Activated CD4-positive, alpha-beta T cell treated with anti-CD3 and anti-CD28 coated beads, Interleukin-10, Interleukin-2, amounts not matched to agents 100 ng/mL and 50 ng/mL, durations not matched to agents 16 hours and 8 hours (primary cell): Measurements from ENCODE around the gene PP2D1.
"Not testable (repeated sequence)": the region's sequence is repeated elsewhere in the genome, so short reads cannot be mapped to it uniquely, and the experiment has no call there.

Source experiments
- DNase-seq: peaks from one replicate; pipeline ENCODE4 v3.0.0-alpha.2; 2020

Gene PP2D1

GRCh38 chr3:20039765-20040547 lies 27.9 kb upstream of the PP2D1 start, which contains the start of gene KAT2B:
Gene KAT2B (plus strand): TSS chr3:20040446. CDS start chr3:20040478, 32 bp downstream.
- peak; percentile 89 for DNase-seq

DNA sequence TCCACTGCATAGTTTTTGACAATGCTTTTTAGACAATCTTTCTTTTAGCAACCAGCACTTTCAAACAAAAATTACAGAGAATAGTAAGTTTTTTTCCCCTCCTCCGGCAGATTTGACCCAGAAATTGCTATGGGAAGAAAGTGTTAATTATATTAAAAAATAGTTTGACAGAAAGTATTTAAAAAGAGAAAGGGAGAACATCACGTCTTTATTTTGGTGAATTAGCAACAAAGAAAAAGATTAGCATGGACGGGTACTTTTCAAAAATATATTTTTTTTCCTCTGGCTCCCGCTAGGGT lies 27.4 kb upstream of the PP2D1 start:
- no peak for DNase-seq

DNA sequence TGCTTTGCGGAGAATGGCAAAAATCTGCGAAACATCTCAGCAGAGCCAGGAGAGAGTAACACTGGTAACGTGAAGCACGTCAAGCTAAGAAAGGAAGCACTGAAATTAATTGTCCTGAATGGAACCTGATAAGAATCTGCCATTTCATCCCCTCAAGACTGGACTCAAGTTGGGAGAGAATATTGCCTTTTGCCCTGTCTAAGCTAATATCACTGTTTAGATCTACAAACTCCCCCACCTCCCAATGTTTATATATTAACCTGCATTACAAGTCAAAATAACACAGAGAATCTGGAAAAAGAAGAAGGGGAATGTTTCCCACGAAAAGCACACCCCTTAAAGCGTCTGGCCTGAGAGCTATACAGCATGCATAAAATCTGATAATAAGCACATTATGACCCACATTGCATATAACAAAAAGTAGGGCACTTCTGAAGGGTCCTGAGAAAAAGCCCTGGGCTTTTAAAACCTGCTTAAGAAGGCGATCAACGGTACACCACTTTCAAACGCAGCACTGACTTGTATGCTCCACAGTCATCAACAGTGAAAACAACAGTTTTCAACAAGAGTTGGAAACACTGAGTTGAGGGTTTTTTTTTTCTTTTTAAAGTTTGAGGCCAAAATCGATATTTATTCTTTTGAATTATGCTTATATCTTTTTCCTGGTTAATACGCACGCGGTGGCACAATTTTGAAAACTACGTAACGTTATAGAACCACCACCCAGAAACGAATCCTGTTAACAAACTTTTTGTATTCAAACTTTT lies 26.8 kb upstream of the PP2D1 start:
- DNase-seq = no peak

DNA sequence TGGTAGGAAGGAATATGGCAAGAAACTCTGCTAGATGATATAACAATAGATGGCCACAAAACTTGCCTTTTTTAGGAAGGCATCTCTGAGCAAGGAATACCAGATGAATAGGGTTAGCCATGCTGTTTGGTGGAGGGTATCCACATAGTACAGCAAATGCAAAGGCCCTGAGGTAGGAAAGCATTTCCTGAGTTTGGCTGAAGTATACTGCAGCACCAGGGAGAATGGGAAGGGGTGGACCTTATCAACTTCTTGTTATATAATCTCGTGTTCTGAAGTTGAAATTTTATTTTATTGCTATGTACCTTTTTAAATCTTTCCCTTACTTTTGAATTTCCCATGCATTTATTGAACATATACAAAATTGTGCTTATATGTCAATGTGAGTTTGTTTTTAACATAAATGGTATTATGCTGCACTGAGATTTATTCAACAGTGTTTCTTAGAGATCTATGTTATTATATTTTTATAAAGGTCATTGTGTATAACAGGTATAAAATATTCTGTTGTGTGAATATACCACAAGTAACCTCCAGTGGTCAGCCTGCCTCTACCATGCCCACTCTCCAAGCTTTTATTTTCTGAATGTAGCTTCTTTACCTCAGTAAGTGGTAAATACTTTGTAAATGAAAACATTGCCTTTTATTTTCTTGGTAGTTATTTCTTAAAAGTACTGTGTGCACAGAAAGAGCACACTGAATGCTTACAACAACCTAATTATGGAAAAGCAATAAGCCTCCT lies 25.4 kb upstream of the PP2D1 start:
- DNase-seq = no peak

GRCh38 chr3:20035019-20035418 lies 23.0 kb upstream of the PP2D1 start:
- DNase-seq = no peak

- not testable (repeated sequence) for DNase-seq
Observed at GRCh38 chr3:20031939-20032338, 19.9 kb upstream of the PP2D1 start.

DNA sequence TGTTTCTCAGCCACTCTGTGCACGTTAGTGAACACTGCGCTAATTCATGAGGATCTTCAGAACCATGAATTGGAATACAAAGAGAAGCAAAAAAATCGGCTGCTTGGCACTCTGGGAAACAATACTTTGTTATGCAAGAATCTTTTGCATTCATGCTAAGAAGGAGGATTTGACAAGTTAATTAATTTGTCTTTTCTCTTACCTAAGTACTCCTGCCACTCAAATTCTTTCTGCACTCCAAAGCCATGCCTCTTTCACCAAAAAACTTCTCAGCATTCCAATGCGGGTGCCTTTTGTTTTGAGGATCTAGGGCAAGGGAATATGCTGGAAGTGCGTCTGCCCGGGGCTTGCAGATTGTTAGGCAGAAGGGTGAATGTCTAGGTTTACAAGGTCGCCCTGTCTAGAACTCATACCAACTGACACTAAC lies 16.9 kb upstream of the PP2D1 start:
- DNase-seq = no peak

DNA sequence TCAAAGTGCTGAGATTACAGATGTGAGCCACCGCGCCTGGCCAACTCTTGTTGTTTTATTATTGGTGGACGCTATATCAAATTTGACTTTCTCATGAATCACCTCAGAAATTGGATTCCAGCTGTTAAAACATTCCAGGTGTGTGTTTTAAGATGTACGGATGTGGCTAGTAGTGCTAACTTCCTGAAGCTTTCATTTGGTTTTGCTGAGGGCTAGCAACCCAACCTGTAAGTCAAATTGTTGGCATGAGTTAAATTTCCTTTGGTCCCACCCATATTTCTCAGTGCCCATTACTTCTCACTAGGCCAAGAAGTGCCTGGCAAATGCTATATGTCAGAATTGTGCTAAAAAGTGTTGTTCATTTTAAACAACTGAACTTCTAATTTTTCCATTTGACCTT lies 15.1 kb upstream of the PP2D1 start:
- no peak for DNase-seq

DNA sequence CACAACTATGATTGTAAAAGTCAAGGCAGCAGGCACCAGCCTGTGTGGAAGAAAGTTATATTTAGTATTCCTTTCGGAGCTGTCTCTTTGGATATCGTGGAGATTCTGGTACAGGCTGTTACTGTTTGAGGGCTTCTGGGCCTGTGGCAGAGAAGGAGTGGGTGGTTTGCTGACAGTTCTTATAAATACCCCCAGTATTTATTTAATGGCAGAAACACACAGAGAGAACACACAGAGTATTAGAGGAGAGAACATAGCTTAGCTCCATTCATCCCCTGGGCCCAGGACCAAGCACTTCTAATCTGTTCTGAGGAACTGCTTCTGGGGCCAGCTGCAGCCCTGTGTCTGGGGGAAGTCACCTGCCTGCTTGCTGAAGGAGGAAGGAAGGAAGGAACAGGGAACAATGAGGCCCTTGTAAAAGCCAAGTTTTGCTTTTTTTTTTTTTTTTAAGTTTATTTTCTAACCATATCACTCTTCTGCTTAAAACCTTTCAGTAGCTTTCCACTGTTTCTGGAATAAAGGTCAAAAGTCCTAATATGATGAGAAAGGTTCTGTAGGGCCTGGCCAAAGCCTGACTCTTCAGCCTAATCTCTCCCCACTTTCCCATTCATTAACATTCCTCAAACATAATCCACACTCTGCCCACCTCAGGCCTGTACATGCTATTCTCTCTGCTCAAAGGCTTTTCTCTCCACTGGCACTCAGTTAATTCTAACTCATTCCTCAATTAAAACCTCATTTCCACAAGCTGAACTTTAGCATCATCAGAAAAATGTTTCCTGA lies 11.8 kb upstream of the PP2D1 start:
- DNase-seq = no peak

DNA sequence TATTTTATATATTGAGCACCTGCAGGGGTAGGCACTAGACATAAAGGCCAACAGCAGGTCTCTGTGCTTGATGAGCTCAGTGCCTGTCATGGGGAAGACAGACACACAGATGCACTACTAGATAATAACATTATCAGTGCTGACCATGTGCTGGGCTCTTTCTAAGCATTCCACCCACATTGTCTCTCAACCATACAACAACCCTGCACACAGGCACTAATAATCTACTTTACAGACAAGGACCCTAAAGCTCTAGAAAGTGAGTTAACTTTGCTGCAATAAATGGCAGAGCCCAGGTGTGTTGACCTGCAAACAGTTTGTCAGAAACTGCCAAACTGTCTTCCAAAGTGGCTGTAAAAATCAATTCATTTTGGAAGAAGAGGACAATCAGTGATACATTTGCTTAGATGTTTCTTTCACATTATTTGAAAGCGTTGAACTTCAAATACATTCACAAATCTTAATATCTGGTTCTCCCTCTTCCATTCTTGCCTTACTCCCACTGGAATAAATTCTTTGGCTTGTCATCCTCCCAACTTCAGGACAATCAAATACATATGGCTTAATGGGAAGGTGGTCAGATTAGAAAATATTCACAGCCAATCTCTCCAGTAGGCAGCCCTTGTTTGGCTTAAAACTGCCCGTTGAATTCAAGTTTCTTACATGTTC lies 11.0 kb upstream of the PP2D1 start:
- DNase-seq = no peak

DNA sequence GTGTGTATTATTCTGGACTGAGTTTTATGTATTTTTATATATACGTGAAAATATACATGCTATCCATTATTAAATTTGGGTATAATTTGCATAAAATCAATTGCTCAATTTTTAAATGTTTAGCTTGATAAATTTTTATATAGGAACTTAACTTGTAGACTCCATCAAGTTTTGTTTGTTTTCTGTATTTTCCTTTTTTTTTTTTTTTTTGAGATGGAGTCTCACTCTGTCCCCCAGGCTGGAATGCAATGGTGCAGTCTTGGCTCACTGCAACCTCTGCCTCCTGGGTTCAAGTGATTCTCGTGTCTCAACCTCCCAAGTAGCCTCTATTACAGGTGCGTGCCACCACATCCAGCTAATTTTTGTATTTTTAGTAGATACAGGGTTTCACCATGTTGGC lies 4.0 kb upstream of the PP2D1 start:
- not testable (repeated sequence) for DNase-seq

GRCh38 chr3:20015525-20015924 lies 3.5 kb upstream of the PP2D1 start:
- no peak for DNase-seq

- peak; percentile 7 for DNase-seq
Observed at GRCh38 chr3:20013396-20013795, 1.3 kb upstream of the PP2D1 start.

DNA sequence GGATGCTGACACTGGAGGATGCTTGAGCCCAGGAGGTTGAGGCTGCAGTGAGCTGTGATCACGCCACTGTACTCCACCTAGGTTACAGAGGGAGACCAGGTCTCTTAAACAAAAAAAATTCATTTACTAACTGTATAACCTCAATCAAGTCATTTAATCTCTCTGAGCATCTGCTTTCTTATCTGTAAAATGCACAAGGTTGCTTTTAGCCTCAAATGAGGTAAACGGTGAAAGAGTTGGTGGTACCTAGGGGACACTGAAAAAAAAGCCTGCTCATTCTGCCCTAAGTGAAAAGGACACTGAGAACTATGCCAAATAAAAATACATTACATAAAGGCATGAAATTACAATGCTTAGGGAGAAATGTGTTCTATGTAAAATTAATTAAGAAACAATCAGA lies 3.4 kb downstream of the PP2D1 start:
- DNase-seq = no peak

GRCh38 chr3:20007960-20008359 lies 4.1 kb downstream of the PP2D1 start:
- DNase-seq = no peak

DNA sequence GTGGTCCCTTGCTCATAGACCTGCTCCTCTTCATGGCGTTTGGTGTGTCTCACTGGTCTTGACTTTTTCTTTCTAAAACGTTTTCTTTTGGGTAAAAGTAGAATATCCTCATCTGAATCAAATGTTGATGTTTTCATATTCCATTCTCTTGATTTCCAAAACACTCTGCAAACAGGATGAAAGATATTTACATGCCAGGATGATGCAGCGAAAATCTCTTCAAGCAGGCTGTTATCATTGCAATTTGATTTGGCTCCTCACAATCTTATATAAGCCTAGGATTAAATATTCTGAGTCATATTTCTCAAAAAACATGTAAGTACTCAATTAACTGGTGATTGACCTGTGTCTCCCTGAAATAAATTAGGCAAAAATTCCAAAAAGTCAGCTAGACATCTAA lies 10.1 kb downstream of the PP2D1 start:
- no peak for DNase-seq

DNA sequence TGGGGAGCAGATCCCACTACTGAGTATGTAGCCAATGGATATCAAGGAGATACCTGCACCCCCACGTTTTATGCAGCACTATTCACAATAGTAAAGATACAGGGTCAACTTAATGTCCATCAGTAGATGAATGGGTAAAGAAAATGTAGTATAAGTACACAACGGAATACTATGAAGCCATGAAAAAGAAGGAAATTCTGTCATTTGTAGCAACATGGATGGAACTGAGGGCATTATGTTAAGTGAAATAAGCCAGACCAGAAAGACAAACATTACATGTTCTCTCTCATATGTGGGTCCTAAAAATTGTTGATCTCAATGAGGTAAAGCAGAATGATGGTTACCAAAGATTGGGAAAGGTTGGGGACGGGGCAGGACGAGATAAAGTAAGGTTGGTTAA lies 14.6 kb downstream of the PP2D1 start:
- DNase-seq = no peak

GRCh38 chr3:19994796-19995195 lies 17.3 kb downstream of the PP2D1 start:
- DNase-seq = no peak

DNA sequence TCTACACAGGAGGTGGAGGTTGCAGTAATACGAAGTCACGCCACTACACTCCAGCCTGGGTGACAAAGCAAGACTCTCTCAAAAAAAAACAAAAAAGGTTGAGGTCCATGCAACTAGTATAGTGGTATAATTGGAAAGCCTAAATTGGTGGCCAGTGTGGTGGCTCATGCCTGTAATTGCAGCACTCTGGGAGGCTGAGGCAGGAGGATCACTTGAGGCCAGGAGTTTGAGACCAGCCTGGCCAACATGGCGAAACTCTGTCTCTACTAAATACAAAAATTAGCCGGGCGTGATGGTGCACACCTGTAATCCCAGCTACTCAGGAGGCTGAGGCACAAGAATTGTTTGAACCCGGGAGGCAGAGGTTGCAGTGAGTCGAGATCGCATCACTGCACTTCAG lies 23.2 kb downstream of the PP2D1 start:
- not testable (repeated sequence) for DNase-seq

GRCh38 chr3:19972054-19972453 lies 40.0 kb downstream of the PP2D1 start:
- no peak for DNase-seq

GRCh38 chr3:19970327-19970726 lies 41.7 kb downstream of the PP2D1 start:
- DNase-seq = no peak

DNA sequence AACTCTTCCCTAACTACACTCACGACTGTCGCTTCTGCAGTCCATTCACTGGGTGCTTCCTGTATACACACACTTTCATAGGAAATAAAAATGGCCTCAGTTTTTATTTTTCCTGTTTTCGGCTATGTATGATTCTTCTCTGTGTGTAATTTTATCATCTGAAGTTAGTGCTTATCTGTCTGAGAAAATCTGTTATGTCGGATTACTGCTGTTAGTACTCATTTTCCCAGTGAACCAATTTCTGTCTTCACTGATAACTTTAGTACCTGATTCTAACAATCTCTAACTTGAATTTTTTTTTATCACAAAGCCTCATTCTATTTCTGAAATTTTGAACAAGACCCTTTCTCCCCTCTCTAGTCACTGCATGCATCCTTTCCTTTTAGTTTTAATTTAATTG lies 44.3 kb downstream of the PP2D1 start:
- no peak for DNase-seq
